GM23338 (cell line): ENCODE measurements around the gene PIANP. TPM values are rescaled to one million over a fixed set of nuclear protein-coding genes. Genes with fewer than 3 reads are reported as not detected.

Experiments
- ATAC-seq: fragments of 200-7000 bp; cut with Tn5 transposase; 3 replicates; pipeline ENCODE4 v1.9.1; 2020
- DNase-seq: peaks from one replicate; pipeline ENCODE4 v3.0.0-alpha.2; 2015; ENCODE audit warnings: low spot score
- H2AFZ ChIP-seq: fragments of 200-600 bp; sonication (generic); 2 replicates; pipeline ENCODE4 v1.8.0; 2016; ENCODE audit warnings: antibody characterized with exemption, mild to moderate bottlenecking, moderate library complexity
- H3F3A ChIP-seq: fragments of 200-600 bp; sonication (generic); replicated peaks from 2 replicates; pipeline ENCODE4 v1.8.0; 2017; ENCODE audit warnings: antibody characterized with exemption, mixed run types, low read depth
- H3K27ac ChIP-seq: fragments of 200-600 bp; sonication (generic); 2 replicates; pipeline ENCODE4 v1.6.1; 2016; ENCODE audit warnings: low read depth
- H3K27me3 ChIP-seq: fragments of 200-600 bp; sonication (generic); 2 replicates; pipeline ENCODE4 v1.8.0; 2016; ENCODE audit warnings: mild to moderate bottlenecking, mixed run types, moderate library complexity; ENCODE audit not compliant: insufficient read depth
- H3K36me3 ChIP-seq: fragments of 200-600 bp; sonication (generic); 2 replicates; pipeline ENCODE4 v1.8.0; 2016; ENCODE audit warnings: mild to moderate bottlenecking; ENCODE audit not compliant: insufficient read depth
- H3K4me1 ChIP-seq: fragments of 200-600 bp; sonication (generic); 2 replicates; pipeline ENCODE4 v1.8.0; 2016; ENCODE audit warnings: mild to moderate bottlenecking, moderate library complexity; ENCODE audit not compliant: insufficient read depth
- H3K4me2 ChIP-seq: fragments of 200-600 bp; sonication (generic); 2 replicates; pipeline ENCODE4 v1.7.1; 2017; ENCODE audit warnings: mixed run types
- H3K4me3 ChIP-seq: fragments of 200-600 bp; sonication (generic); 2 replicates; pipeline ENCODE4 v1.6.1; 2016; ENCODE audit warnings: mixed run types
- H3K79me2 ChIP-seq: fragments of 200-600 bp; sonication (generic); replicated peaks from 2 replicates; pipeline ENCODE4 v1.8.0; 2017; ENCODE audit warnings: mild to moderate bottlenecking; ENCODE audit not compliant: insufficient read depth
- H3K9me2 ChIP-seq: fragments of 200-600 bp; sonication (generic); 2 replicates; pipeline ENCODE4 v1.8.0; 2017; ENCODE audit not compliant: insufficient read depth
- H4K20me1 ChIP-seq: fragments of 200-600 bp; sonication (generic); replicated peaks from 2 replicates; pipeline ENCODE4 v1.8.0; 2017; ENCODE audit warnings: mild to moderate bottlenecking; ENCODE audit not compliant: insufficient read depth
- H3K27ac Mint-ChIP-seq: 2 replicates; pipeline ENCODE4 v1.8.0; 2020; ENCODE audit warnings: inconsistent platforms, mild to moderate bottlenecking, moderate library complexity, mixed read lengths
- H3K27me3 Mint-ChIP-seq: 3 replicates; pipeline ENCODE4 v1.8.0; 2022; ENCODE audit warnings: low read depth, mild to moderate bottlenecking, moderate library complexity, mixed read lengths, inconsistent platforms; ENCODE audit not compliant: insufficient read depth, poor library complexity
- H3K36me3 Mint-ChIP-seq: 3 replicates; pipeline ENCODE4 v1.8.0; 2021; ENCODE audit warnings: low read depth, mild to moderate bottlenecking, inconsistent platforms, moderate library complexity, mixed read lengths
- H3K4me1 Mint-ChIP-seq: 3 replicates; pipeline ENCODE4 v1.8.0; 2020; ENCODE audit warnings: mild to moderate bottlenecking, inconsistent platforms, mixed read lengths
- H3K4me3 Mint-ChIP-seq: 3 replicates; pipeline ENCODE4 v1.8.0; 2021; ENCODE audit warnings: moderate library complexity, mild to moderate bottlenecking, inconsistent platforms, mixed read lengths
- H3K9me3 Mint-ChIP-seq: 3 replicates; pipeline ENCODE4 v1.8.0; 2020; ENCODE audit warnings: moderate library complexity, mild to moderate bottlenecking, inconsistent platforms, mixed read lengths
- CREB1 ChIP-seq: fragments of 250-450 bp; sonication (Bioruptor Pico); IDR thresholded peaks from 2 replicates; pipeline ENCODE4 v1.5.0; 2020; ENCODE audit warnings: low read depth, mild to moderate bottlenecking, moderate library complexity
- CTCF ChIP-seq, 2 experiments: fragments of 200-600 bp in 1 of 2; sonication (generic) in 1 of 2; conservative IDR thresholded peaks; 2 replicates each; pipeline versions ENCODE4 v1.5.1 to v1.6.1; 2016 to 2017; ENCODE audit warnings: antibody characterized with exemption in 2 of 2, low read depth in 2 of 2, mild to moderate bottlenecking in 2 of 2, moderate library complexity in 1 of 2
- ETS1 ChIP-seq: IDR thresholded peaks from 2 replicates; pipeline ENCODE4 v1.6.1; 2016; ENCODE audit warnings: antibody characterized with exemption
- EZH2 ChIP-seq: fragments of 200-600 bp; sonication (generic); IDR thresholded peaks from one replicate; pipeline ENCODE4 v1.8.0; 2017; ENCODE audit warnings: antibody characterized with exemption, mild to moderate bottlenecking, low read depth; ENCODE audit not compliant: unreplicated experiment
- EZH2phosphoT487 ChIP-seq: fragments of 200-600 bp; sonication (generic); IDR thresholded peaks from one replicate; pipeline ENCODE4 v1.8.1; 2018; ENCODE audit warnings: antibody characterized with exemption; ENCODE audit not compliant: unreplicated experiment
- JUNB ChIP-seq: IDR thresholded peaks from one replicate; pipeline ENCODE4 v1.6.1; 2016; ENCODE audit warnings: antibody characterized with exemption; ENCODE audit not compliant: unreplicated experiment
- NANOG ChIP-seq: IDR thresholded peaks from 2 replicates; pipeline ENCODE4 v1.6.1; 2016; ENCODE audit warnings: antibody characterized with exemption, borderline replicate concordance
- POLR2AphosphoS5 ChIP-seq: IDR thresholded peaks from 2 replicates; pipeline ENCODE4 v1.6.1; 2016; ENCODE audit warnings: antibody characterized with exemption, low read depth
- REST ChIP-seq: IDR thresholded peaks from one replicate; pipeline ENCODE4 v1.6.1; 2018; ENCODE audit warnings: antibody characterized with exemption; ENCODE audit not compliant: unreplicated experiment
- STAT1 ChIP-seq: IDR thresholded peaks from one replicate; pipeline ENCODE4 v1.6.1; 2016; ENCODE audit warnings: antibody characterized with exemption; ENCODE audit not compliant: unreplicated experiment
- ZNF114 ChIP-seq: fragments of 250-450 bp; sonication (Bioruptor Pico); IDR thresholded peaks from 2 replicates; pipeline ENCODE4 v1.5.0; 2020; ENCODE audit warnings: mild to moderate bottlenecking, moderate library complexity
- ZNF331 ChIP-seq: fragments of 250-450 bp; sonication (Bioruptor Pico); IDR thresholded peaks from 2 replicates; pipeline ENCODE4 v1.5.0; 2020; ENCODE audit warnings: low read depth, mild to moderate bottlenecking, moderate library complexity
- ZNF462 ChIP-seq: fragments of 250-450 bp; sonication (Bioruptor Pico); IDR thresholded peaks from 2 replicates; pipeline ENCODE4 v1.5.0; 2020; ENCODE audit warnings: mild to moderate bottlenecking, moderate library complexity
- polyA plus RNA-seq: library from polyadenylated mRNA; unstranded; fragments of >200 nt; fragmentation: Nextera tagmentation; extraction: Ambion mirVana; gene quantifications from 2 replicates; pipeline ENCODE4 v1.2.1, GENCODE V29; 2016
- total RNA-seq: library from RNA; depleted of rRNA; stranded (reverse); fragments of >200 nt; shearing (Covaris generic); gene quantifications from 2 replicates; pipeline ENCODE4 v1.2.3, GENCODE V29; 2014

The PIANP gene
- total and polyA plus RNA-seq, 2 experiments from 2014 or later: 2.2 to 6.4 TPM

GRCh38 chr12:6747216-6747615, 46.6 kb upstream of the PIANP start:
- Histone ChIP-seq H3K4me3 (no peak overlapping the region), H3K9me2 (no peaks in the 10 kb centered on the region), H3F3A (0 out of 2 replicates have a peak, but pooled peaks cover 9% of the 10 kb centered on the region), H3K27me3 (no peaks in the 10 kb centered on the region), H3K4me2 (no peak overlapping the region), H3K79me2 (peaks cover 18% of the 10 kb centered on the region), H4K20me1 (peaks cover 14% of the 10 kb centered on the region; the same call in 1 of the 2 replicates), H3K27ac (no peak overlapping the region), H2AFZ (no peak overlapping the region), H3K36me3 (peaks cover 35% of the 10 kb centered on the region), H3K4me1 (peaks cover 7% of the 10 kb centered on the region; the same call in 1 of the 2 replicates)
- H3K36me3 Mint-ChIP-seq: peaks cover 68% of the 10 kb centered on the region
- TF ChIP-seq EZH2: no peak
- no peak for TF ChIP-seq STAT1
- TF ChIP-seq ZNF331 (CRISPR knock-in tag): no peak
- no peak for TF ChIP-seq NANOG
- TF ChIP-seq EZH2phosphoT487: no peak
- no peak for TF ChIP-seq ZNF114 (CRISPR knock-in tag)
- no peak for TF ChIP-seq ETS1
- no peak for TF ChIP-seq ZNF462 (CRISPR knock-in tag)
- TF ChIP-seq JUNB: no peak
- TF ChIP-seq CTCF (conservative IDR thresholded peaks at IDR 0.05; ENCODE audit: low read depth in 2 of 2): no peak
- TF ChIP-seq CREB1 (CRISPR knock-in tag): no peak
- TF ChIP-seq POLR2AphosphoS5: no peak
- TF ChIP-seq REST: no peak
- ATAC-seq: no peak
- H3K4me1 Mint-ChIP-seq: peaks cover 9% of the 10 kb centered on the region
- no peak overlapping the region for H3K27ac Mint-ChIP-seq
- no peak for DNase-seq
- peaks cover 13% of the 10 kb centered on the region for H3K27me3 Mint-ChIP-seq
- H3K4me3 Mint-ChIP-seq: no peak overlapping the region
- no peaks in the 10 kb centered on the region for H3K9me3 Mint-ChIP-seq
